GM19193 (cell line): ENCODE measurements around the gene TGFA.

Experiments
- POLR2A ChIP-seq: IDR thresholded peaks from 4 replicates; pipeline ENCODE4 v1.6.1; 2011; ENCODE audit not compliant: insufficient read depth, insufficient read length; ENCODE audit errors: extremely low read depth

The TGFA gene

GRCh38 chr2:70501728-70502127, 51.9 kb downstream of the TGFA start:
- TF ChIP-seq POLR2A = no peak

GRCh38 chr2:70501215-70501614, 52.4 kb downstream of the TGFA start:
- no peak for TF ChIP-seq POLR2A

- no peak for TF ChIP-seq POLR2A
Observed at GRCh38 chr2:70499253-70499652, 54.4 kb downstream of the TGFA start.

- no peak for TF ChIP-seq POLR2A
Observed at GRCh38 chr2:70498528-70498927, 55.1 kb downstream of the TGFA start.

GRCh38 chr2:70498054-70498453, 55.6 kb downstream of the TGFA start:
- no peak for TF ChIP-seq POLR2A

GRCh38 chr2:70496819-70497218, 56.8 kb downstream of the TGFA start:
- no peak for TF ChIP-seq POLR2A

- no peak for TF ChIP-seq POLR2A
Observed at GRCh38 chr2:70494293-70494886, 59.2 kb downstream of the TGFA start.

GRCh38 chr2:70490381-70490780, 63.2 kb downstream of the TGFA start:
- TF ChIP-seq POLR2A = no peak

GRCh38 chr2:70489165-70489564, 64.5 kb downstream of the TGFA start:
- no peak for TF ChIP-seq POLR2A

- no peak for TF ChIP-seq POLR2A
Observed at GRCh38 chr2:70484086-70484485, 69.5 kb downstream of the TGFA start.

GRCh38 chr2:70482401-70482800, 71.2 kb downstream of the TGFA start:
- no peak for TF ChIP-seq POLR2A

GRCh38 chr2:70480468-70480867, 73.2 kb downstream of the TGFA start:
- no peak for TF ChIP-seq POLR2A

GRCh38 chr2:70479816-70480215, 73.8 kb downstream of the TGFA start:
- TF ChIP-seq POLR2A = no peak

- no peak for TF ChIP-seq POLR2A
Observed at GRCh38 chr2:70477441-70477844, 76.2 kb downstream of the TGFA start.

- TF ChIP-seq POLR2A = no peak
Observed at GRCh38 chr2:70475266-70475665, 78.4 kb downstream of the TGFA start.

GRCh38 chr2:70474256-70474848, 79.3 kb downstream of the TGFA start:
- TF ChIP-seq POLR2A = no peak
